Measurements from ENCODE around the gene RARG.

- TF ChIP-seq CTCF (IDR thresholded peaks at IDR 0.05): no peak
- TF ChIP-seq POLR2AphosphoS5 (IDR thresholded peaks at IDR 0.05): no peak
- no peak for TF ChIP-seq EP300 (IDR thresholded peaks at IDR 0.05; ENCODE audit: low read depth)
Observed at GRCh38 chr12:53217931-53218307, 14.1 kb downstream of the RARG start.

Data from transverse colon (tissue), 4 donors.